Mesenchymal stem cell (in vitro differentiated cells and primary cell): ENCODE measurements around the gene PNN.
A peak's percentile ranks its signal among the peaks of the same experiment; 100 is the strongest.

Experiments
- DNase-seq: peaks from one replicate; pipeline ENCODE4 v3.0.0-alpha.2; 2013
- H2AFZ ChIP-seq: one replicate; pipeline ENCODE4 v1.6.1; 2013; ENCODE audit warnings: low read depth, mild to moderate bottlenecking, control low read depth, inconsistent platforms, low read length, moderate library complexity
- H2AK5ac ChIP-seq: 2 replicates; pipeline ENCODE4 v1.6.1; 2013; ENCODE audit warnings: low read length, moderate library complexity, mild to moderate bottlenecking, inconsistent platforms; ENCODE audit not compliant: severe bottlenecking
- H2BK120ac ChIP-seq: one replicate; pipeline ENCODE4 v1.6.1; 2013; ENCODE audit warnings: low read depth, mild to moderate bottlenecking, inconsistent platforms, low read length, moderate library complexity
- H2BK12ac ChIP-seq, 2 experiments: one replicate each; pipeline ENCODE4 v1.6.1; 2013; ENCODE audit warnings: inconsistent platforms in 2 of 2, low read length in 2 of 2, mild to moderate bottlenecking in 2 of 2, moderate library complexity in 2 of 2, control low read depth in 1 of 2
- H2BK15ac ChIP-seq: one replicate; pipeline ENCODE4 v1.6.1; 2013; ENCODE audit warnings: mild to moderate bottlenecking, low read depth, inconsistent platforms; ENCODE audit not compliant: poor library complexity, severe bottlenecking
- H2BK5ac ChIP-seq: 2 replicates; pipeline ENCODE4 v1.6.1; 2013; ENCODE audit warnings: low read depth, mild to moderate bottlenecking, low read length, control low read depth, inconsistent platforms; ENCODE audit not compliant: poor library complexity, severe bottlenecking
- H3K14ac ChIP-seq, 2 experiments: one replicate each; pipeline ENCODE4 v1.6.1; 2013; ENCODE audit warnings: inconsistent platforms in 2 of 2, low read length in 2 of 2, control low read depth in 1 of 2, mild to moderate bottlenecking in 1 of 2, moderate library complexity in 1 of 2
- H3K18ac ChIP-seq, 2 experiments: one replicate each; pipeline ENCODE4 v1.6.1; 2013; ENCODE audit warnings: inconsistent platforms in 2 of 2, low read length in 2 of 2, control low read depth in 1 of 2, low read depth in 1 of 2, mild to moderate bottlenecking in 1 of 2
- H3K23ac ChIP-seq, 2 experiments: one replicate each; pipeline ENCODE4 v1.6.1; 2013; ENCODE audit warnings: inconsistent platforms in 2 of 2, low read length in 2 of 2, mild to moderate bottlenecking in 2 of 2, moderate library complexity in 2 of 2, control low read depth in 1 of 2
- H3K27ac ChIP-seq: 2 replicates; pipeline ENCODE4 v1.5.1; 2013; ENCODE audit warnings: mild to moderate bottlenecking, moderate library complexity, low read length, control low read depth, inconsistent platforms; ENCODE audit not compliant: poor library complexity, severe bottlenecking
- H3K27me3 ChIP-seq, 2 experiments: 2 replicates each; pipeline versions ENCODE4 v1.6.1 to v1.7.0; 2013; ENCODE audit warnings: low read length in 2 of 2, mild to moderate bottlenecking in 2 of 2, moderate library complexity in 2 of 2, control low read depth in 1 of 2, inconsistent platforms in 1 of 2; ENCODE audit not compliant: control insufficient read depth in 1 of 2, insufficient read depth in 1 of 2
- H3K36me3 ChIP-seq, 2 experiments: 2 replicates each; pipeline versions ENCODE4 v1.6.1 to v1.7.0; 2013; ENCODE audit warnings: low read length in 2 of 2, control low read depth in 1 of 2, inconsistent platforms in 1 of 2, low read depth in 1 of 2, mild to moderate bottlenecking in 1 of 2; ENCODE audit not compliant: insufficient read depth in 2 of 2, control insufficient read depth in 1 of 2
- H3K4ac ChIP-seq, 2 experiments: one replicate each; pipeline ENCODE4 v1.6.1; 2013; ENCODE audit warnings: inconsistent platforms in 2 of 2, low read length in 2 of 2, mild to moderate bottlenecking in 2 of 2, moderate library complexity in 2 of 2, control low read depth in 1 of 2, low read depth in 1 of 2
- H3K4me1 ChIP-seq: 2 replicates; pipeline ENCODE4 v1.6.1; 2013; ENCODE audit warnings: low read depth, low read length, control low read depth; ENCODE audit not compliant: control insufficient read depth, insufficient read depth
- H3K4me2 ChIP-seq: 2 replicates; pipeline ENCODE4 v1.6.1; 2013; ENCODE audit warnings: low read length, mild to moderate bottlenecking, inconsistent platforms; ENCODE audit not compliant: poor library complexity, severe bottlenecking
- H3K4me3 ChIP-seq, 2 experiments: 2 replicates each; pipeline versions ENCODE4 v1.5.1 to v1.7.0; 2013; ENCODE audit warnings: low read length in 2 of 2, mild to moderate bottlenecking in 2 of 2, control low read depth in 1 of 2, low read depth in 1 of 2; ENCODE audit not compliant: insufficient read depth in 1 of 2
- H3K79me1 ChIP-seq: replicated peaks from 2 replicates; pipeline ENCODE4 v1.6.1; 2013; ENCODE audit warnings: mild to moderate bottlenecking, control low read depth, low read length, inconsistent platforms; ENCODE audit not compliant: poor library complexity, severe bottlenecking
- H3K9ac ChIP-seq: 2 replicates; pipeline ENCODE4 v1.7.0; 2013; ENCODE audit warnings: mild to moderate bottlenecking, low read length, moderate library complexity
- H3K9me3 ChIP-seq: 2 replicates; pipeline ENCODE4 v1.7.0; 2013; ENCODE audit warnings: mild to moderate bottlenecking, low read length; ENCODE audit not compliant: control insufficient read depth
- H4K8ac ChIP-seq: one replicate; pipeline ENCODE4 v1.6.1; 2013; ENCODE audit warnings: inconsistent platforms, mild to moderate bottlenecking, low read length, moderate library complexity
- H4K91ac ChIP-seq: one replicate; pipeline ENCODE4 v1.6.1; 2013; ENCODE audit warnings: mild to moderate bottlenecking, low read length, inconsistent platforms
- WGBS: methylation state at CpG from one replicate; pipeline ENCODE4 v1.1.7; 2013; ENCODE audit warnings: mixed read lengths; 5-methylcytosine and 5-hydroxymethylcytosine counted together

Gene PNN

GRCh38 chr14:39212693-39213092 is 37.6 kb downstream of the PNN start:
- no peak overlapping the region for H3K4me3 ChIP-seq
- H2BK12ac ChIP-seq = no peak overlapping the region
- WGBS = no CpG with 5 or more reads among the region's 1 CpG
- H2AK5ac ChIP-seq = no peak overlapping the region
- H2BK120ac ChIP-seq = no peak overlapping the region
- no peak overlapping the region for H2BK15ac ChIP-seq
- H3K36me3 ChIP-seq = no peaks in the 10 kb centered on the region
- no peak overlapping the region for H3K23ac ChIP-seq
- no peak overlapping the region for H3K9ac ChIP-seq
- H3K4me2 ChIP-seq = no peak overlapping the region
- no peak overlapping the region for H3K14ac ChIP-seq
- H4K8ac ChIP-seq = no peak overlapping the region
- no peaks in the 10 kb centered on the region for H3K79me1 ChIP-seq
- H2BK5ac ChIP-seq = no peak overlapping the region
- DNase-seq = no peak
- no peaks in the 10 kb centered on the region for H3K9me3 ChIP-seq
- H3K18ac ChIP-seq = no peak overlapping the region
- H3K4ac ChIP-seq = no peak overlapping the region
- no peak overlapping the region for H3K27ac ChIP-seq
- H4K91ac ChIP-seq = no peak overlapping the region
- no peaks in the 10 kb centered on the region for H3K4me1 ChIP-seq
- H2AFZ ChIP-seq = no peak overlapping the region
- H3K27me3 ChIP-seq = no peaks in the 10 kb centered on the region

- H3K4ac ChIP-seq = no peak overlapping the region
- no peak overlapping the region for H2AFZ ChIP-seq
- H2BK5ac ChIP-seq = no peak overlapping the region
- 87% methylated on average over 7 of the region's 8 CpGs for WGBS
- H3K23ac ChIP-seq = no peak overlapping the region
- no peak overlapping the region for H3K14ac ChIP-seq
- DNase-seq = no peak
- H3K4me3 ChIP-seq = no peak overlapping the region
- H3K9me3 ChIP-seq = no peaks in the 10 kb centered on the region
- no peak overlapping the region for H3K9ac ChIP-seq
- H2AK5ac ChIP-seq = no peak overlapping the region
- H3K36me3 ChIP-seq = no peaks in the 10 kb centered on the region
- no peak overlapping the region for H4K8ac ChIP-seq
- H2BK15ac ChIP-seq = no peak overlapping the region
- H3K79me1 ChIP-seq = no peaks in the 10 kb centered on the region
- no peaks in the 10 kb centered on the region for H3K27me3 ChIP-seq
- H2BK12ac ChIP-seq = no peak overlapping the region
- no peak overlapping the region for H4K91ac ChIP-seq
- no peak overlapping the region for H3K27ac ChIP-seq
- H2BK120ac ChIP-seq = no peak overlapping the region
- H3K4me2 ChIP-seq = no peak overlapping the region
- no peak overlapping the region for H3K18ac ChIP-seq
- peaks cover 1% of the 10 kb centered on the region for H3K4me1 ChIP-seq
These were observed 42.3 kb downstream of the PNN start for GRCh38 chr14:39217214-39217879.

GRCh38 chr14:39218171-39218769 is 43.2 kb downstream of the PNN start:
- Histone ChIP-seq H3K27ac (no peak overlapping the region), H3K23ac (no peak overlapping the region), H4K91ac (no peak overlapping the region), H2AFZ (no peak overlapping the region), H2AK5ac (no peak overlapping the region), H3K27me3 (no peaks in the 10 kb centered on the region), H3K9ac (peak overlapping the region; percentile 23), H2BK12ac (no peak overlapping the region), H3K4me1 (peaks cover 1% of the 10 kb centered on the region), H3K9me3 (no peaks in the 10 kb centered on the region), H3K4me3 (no peak overlapping the region), H3K79me1 (no peaks in the 10 kb centered on the region), H3K4ac (no peak overlapping the region), H2BK120ac (no peak overlapping the region), H2BK5ac (no peak overlapping the region), H3K14ac (no peak overlapping the region), H3K4me2 (no peak overlapping the region), H2BK15ac (no peak overlapping the region), H3K18ac (no peak overlapping the region), H4K8ac (no peak overlapping the region), H3K36me3 (no peaks in the 10 kb centered on the region)
- WGBS = 90% methylated on average over 3 of the region's 5 CpGs
- DNase-seq = no peak

GRCh38 chr14:39219075-39219499 is 44.0 kb downstream of the PNN start:
- Histone ChIP-seq H2BK12ac (no peak overlapping the region), H2BK15ac (no peak overlapping the region), H2AK5ac (no peak overlapping the region), H3K18ac (no peak overlapping the region), H3K79me1 (no peaks in the 10 kb centered on the region), H3K4me2 (no peak overlapping the region), H3K9ac (no peak overlapping the region), H4K8ac (no peak overlapping the region), H3K14ac (no peak overlapping the region), H2BK5ac (no peak overlapping the region), H3K4me1 (peaks cover 1% of the 10 kb centered on the region), H4K91ac (no peak overlapping the region), H2AFZ (no peak overlapping the region), H3K27me3 (no peaks in the 10 kb centered on the region), H3K27ac (no peak overlapping the region), H3K9me3 (no peaks in the 10 kb centered on the region), H3K4me3 (no peak overlapping the region), H3K4ac (no peak overlapping the region), H3K23ac (no peak overlapping the region), H2BK120ac (no peak overlapping the region), H3K36me3 (no peaks in the 10 kb centered on the region)
- 82% methylated on average over 3 of the region's 3 CpGs for WGBS
- no peak for DNase-seq
